Retinal pigment epithelial cell (primary cell): Measurements from ENCODE around the gene AMBP.

ENCODE experiments used
- DNase-seq: peaks from one replicate; pipeline ENCODE4 v3.0.0-alpha.2; 2010; ENCODE audit warnings: low read depth
- H3K4me3 ChIP-seq: 2 replicates; pipeline ENCODE4 v1.5.1; 2011; ENCODE audit warnings: mild to moderate bottlenecking, low read length, control low read depth, moderate library complexity
- TF ChIP-seq, protein P1 (sequence below): conservative IDR thresholded peaks from 2 replicates; pipeline ENCODE4 v1.5.1; 2011; ENCODE audit warnings: low read depth, low read length, control low read depth, inconsistent platforms

AMBP gene

DNA sequence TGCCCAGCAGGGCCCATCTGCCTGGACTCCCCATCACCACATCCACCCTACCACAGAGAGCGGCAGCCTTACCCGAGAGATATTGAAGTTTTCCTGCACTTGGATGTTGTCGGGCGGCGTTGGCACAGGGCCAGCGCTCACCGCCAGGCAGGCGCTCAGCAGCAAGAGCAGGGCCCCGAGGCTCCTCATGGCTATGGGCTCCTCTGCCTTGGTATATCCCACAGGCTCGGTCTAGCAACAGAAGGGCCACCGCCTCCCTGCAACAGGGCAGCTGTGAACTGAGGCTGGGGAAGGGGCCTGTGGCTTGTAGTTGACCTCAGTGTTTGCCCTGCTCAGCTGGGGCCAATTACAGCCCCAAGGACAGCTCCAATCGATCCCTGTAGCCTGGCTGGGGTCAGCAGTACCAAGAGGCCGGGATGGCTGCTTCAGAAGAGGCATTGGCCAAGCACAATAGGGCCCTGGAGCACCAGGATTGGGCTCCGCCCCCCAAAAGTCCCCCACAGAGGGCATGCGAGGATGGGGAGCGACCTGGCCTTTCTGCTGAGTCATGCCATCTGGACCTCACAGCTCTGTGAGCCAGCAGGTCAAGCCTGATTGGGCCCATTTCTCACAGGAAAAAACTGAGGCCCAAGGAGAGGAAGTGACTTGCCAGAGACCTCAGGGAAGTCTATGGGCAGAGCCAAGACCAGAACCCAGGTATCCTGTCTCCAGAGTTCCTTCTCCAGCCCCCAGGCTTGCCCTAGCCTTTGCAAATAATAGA, at the start of gene AMBP:
TSS of gene AMBP (minus strand) at position 280 of the 760 bp plus-strand sequence. CDS start at position 189, 91 bp downstream.
- no peak within 1 kb of the TSS for H3K4me3 ChIP-seq
- TF ChIP-seq, protein P1, sequence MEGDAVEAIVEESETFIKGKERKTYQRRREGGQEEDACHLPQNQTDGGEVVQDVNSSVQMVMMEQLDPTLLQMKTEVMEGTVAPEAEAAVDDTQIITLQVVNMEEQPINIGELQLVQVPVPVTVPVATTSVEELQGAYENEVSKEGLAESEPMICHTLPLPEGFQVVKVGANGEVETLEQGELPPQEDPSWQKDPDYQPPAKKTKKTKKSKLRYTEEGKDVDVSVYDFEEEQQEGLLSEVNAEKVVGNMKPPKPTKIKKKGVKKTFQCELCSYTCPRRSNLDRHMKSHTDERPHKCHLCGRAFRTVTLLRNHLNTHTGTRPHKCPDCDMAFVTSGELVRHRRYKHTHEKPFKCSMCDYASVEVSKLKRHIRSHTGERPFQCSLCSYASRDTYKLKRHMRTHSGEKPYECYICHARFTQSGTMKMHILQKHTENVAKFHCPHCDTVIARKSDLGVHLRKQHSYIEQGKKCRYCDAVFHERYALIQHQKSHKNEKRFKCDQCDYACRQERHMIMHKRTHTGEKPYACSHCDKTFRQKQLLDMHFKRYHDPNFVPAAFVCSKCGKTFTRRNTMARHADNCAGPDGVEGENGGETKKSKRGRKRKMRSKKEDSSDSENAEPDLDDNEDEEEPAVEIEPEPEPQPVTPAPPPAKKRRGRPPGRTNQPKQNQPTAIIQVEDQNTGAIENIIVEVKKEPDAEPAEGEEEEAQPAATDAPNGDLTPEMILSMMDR, result no peak
- DNase-seq, result no peak

DNA sequence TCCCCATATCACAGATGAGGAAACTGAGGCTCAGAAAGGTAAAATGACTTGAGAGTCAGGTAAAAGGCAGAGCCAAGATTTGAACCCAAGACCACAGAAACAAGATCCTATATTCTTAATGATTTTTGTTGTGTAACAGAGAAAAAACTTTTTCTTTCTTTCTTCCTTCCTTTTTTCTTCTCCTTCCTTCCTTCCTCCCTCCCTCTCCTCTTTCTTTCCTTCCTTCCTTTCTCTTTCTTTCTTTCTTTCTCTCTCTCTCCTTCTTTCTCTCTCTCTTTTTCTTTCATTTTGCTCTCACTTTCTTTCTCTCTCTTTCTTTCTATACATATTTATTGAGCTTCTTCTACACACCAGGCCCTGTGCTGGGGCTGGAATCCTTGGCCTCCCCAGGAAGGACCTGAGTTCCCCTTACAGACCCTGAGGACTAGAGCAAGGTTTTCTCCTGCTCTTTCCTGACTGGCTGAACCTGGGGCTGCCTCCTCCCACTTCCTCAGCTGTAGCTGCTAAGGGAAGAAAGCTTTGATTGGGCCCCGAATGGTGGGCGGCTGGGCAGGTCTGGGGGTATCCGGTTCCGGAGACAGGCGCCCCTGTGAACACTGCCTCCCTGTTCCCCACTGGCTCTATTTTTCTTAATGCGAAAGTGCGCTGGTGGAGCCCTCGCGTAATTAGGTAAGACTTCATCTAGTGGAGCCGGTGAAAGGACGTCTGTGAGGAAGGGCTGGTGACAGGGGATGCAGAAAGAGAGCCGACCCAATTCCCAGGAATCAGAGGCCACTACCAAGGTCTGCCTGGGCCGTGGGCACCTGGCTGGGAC, 48.4 kb upstream of the AMBP start:
- no peak for DNase-seq
- TF ChIP-seq, protein P1, result no peak
- H3K4me3 ChIP-seq, result no peak overlapping the region

DNA sequence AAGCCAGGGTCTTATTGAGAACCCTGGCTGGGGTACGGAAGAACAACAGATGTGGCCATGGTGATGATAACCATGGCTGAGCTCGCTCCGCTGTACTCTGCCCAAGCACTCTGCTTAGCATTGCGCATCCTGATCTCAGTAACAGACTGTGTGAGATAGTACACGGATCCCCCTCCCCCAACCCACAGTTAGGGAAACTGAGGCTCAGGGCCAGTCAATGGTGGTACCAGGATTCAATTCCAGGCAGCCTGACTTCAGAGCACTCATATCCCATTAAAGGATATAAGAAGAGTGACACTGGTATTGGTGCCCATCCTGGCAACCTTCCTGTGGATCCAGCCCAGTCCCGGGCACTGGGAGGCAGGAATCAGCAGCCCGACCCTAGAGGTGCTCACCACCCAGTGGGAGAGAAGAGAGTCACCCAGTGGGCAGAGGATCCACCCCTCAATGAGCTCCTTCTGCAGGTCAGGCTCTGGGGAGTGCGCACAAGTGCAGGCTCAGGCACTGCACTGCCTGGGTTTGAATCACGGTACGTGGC, 47.4 kb upstream of the AMBP start:
- TF ChIP-seq, protein P1, result no peak
- DNase-seq, result no peak

DNA sequence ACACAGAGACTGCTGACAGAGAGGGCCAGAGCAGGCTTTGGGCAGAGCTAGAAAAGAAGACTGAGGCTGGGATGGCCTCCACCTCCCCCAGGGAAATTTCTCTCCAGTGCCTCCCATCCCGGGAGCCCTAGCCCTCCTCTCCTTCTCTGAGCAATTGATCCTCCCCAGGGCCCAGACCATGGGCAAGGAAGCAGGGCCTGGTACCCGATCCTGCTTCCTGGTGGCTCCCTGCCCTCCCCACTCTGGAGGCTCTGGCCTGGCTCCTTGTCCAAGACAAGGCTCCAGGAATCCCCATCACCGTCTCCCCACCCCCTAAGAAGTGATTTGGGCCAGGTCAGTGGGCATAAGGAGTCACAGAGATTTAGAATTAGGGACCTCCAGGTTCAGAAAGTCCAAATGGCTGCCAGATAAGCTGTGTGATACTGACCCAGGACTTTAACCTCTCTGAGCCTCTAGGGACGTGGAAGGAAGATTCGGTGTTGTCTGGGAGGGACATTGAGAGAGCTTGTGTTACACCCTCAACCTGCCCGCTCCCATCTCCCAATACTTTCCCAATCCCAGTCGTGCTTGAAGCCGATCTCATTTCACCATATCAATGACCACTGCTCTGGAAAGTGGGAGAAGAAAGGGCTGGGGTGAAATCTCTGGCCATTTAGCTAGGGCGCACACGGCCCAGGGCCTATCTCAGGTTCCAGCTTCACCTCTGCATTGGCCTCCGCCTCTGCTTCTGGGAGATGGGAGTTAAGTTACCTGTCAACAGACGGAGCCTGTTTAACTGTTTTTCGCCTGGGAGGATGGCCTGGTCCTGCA, 46.8 kb upstream of the AMBP start:
- TF ChIP-seq, protein P1, result no peak
- no peak overlapping the region for H3K4me3 ChIP-seq
- no peak for DNase-seq

More for the DNA sequence above, 47.4 kb upstream of the AMBP start:
- H3K4me3 ChIP-seq, result no peak overlapping the region

DNA sequence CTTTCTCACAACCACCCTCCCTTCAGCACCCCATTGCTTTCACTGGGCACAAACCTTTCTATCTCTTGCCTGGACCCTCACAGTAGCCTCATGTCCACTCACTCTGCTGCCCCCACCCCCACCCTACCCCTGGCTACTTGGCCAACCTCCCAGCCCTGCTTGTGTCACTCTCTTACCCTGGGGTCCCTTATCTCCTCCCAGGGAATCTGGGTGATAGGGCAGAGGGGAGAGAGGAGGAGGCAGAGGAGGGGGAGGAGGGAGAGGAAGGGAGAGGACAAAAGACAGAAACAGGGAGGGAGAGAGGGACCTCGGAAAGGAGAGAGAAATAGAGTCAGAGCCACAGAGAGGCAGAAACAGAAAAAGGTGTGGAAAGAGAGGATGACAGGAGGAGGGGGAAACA, 46.0 kb upstream of the AMBP start:
- DNase-seq, result no peak
- TF ChIP-seq, protein P1, result no peak
- no peak overlapping the region for H3K4me3 ChIP-seq

DNA sequence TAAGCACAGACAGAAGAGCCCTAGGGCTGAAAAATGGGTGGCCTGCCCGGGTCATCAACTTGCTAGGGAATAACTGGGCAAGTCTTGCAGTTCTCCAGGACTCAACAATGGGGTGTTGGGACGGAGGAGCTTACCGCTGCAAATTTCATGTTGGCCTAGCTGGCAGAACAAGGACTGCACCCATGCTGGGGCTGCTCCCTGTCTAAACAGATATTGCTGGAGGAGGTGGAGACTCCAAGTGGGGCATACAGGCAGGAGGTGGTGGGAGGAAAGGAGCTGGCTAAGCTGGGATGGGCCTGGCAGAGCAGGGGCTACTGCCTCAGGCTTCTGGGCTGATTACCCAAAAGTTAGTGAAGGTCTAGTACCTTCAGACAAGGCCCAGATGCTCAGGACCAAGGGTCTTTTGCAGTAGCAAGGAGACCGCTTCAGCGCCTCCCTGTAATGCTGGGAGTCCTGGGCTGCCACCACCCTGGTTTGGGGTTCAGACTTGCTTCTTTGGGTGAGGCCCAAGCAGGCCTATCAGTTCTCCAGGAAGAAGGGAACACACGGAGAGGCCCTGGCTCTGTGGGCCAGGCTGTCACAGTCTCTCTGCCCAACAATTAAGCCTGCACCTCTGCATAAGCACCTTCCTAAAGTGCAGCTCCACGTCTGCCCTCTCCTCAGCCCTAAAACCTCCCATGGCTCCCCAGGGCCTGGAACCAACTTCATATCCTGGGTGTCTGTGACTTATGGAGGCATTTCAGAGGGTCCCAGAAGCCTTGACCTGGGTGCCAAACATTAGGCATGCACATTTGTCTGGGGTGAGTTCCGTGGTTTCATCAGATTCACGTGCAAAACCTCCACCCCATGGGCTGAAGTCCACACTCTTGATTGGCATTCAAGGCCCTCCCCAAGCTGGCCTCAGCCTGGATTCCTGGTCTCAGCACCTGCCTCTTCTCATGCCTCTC, 45.2 kb upstream of the AMBP start:
- TF ChIP-seq, protein P1, result no peak
- no peak for DNase-seq
- H3K4me3 ChIP-seq, result no peak overlapping the region
